Neural progenitor cell (in vitro differentiated cells): ENCODE data around the gene ABHD2.

Experiments
- CTCF ChIP-seq: fragments of 200-600 bp; sonication (generic); IDR thresholded peaks from 2 replicates; pipeline ENCODE4 v1.5.1; 2017; ENCODE audit warnings: antibody characterized with exemption, mild to moderate bottlenecking
- EZH2 ChIP-seq: fragments of 200-600 bp; sonication (generic); IDR thresholded peaks from 2 replicates; pipeline ENCODE4 v1.6.1; 2017; ENCODE audit warnings: antibody characterized with exemption, mild to moderate bottlenecking, moderate library complexity
- EZH2phosphoT487 ChIP-seq: fragments of 200-600 bp; sonication (generic); IDR thresholded peaks from 2 replicates; pipeline ENCODE4 v1.6.1; 2017; ENCODE audit warnings: antibody characterized with exemption

DNA sequence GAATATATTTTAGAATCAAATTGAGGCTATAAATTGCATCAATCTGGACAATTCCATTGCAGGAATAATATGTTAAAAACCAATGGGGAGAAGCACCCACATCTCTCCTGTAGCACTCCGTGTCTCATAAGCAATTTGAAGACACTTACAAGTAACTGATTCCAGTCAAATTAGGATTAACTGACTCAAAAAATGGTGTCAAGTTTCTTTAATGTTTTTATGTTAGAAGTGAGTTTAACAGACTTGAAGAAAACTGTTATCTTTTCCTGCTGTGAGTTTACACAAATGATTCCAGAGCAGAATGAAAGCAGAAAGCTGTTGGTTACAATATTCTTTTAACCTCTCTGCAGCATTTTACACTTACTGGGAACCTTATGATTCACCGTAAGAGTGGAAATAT, 109.9 kb downstream of the ABHD2 start:
- TF ChIP-seq CTCF (no peak), EZH2 (no peak), EZH2phosphoT487 (no peak)
